ENCODE data around the gene ZBED4. TPM values are rescaled to one million over a fixed set of nuclear protein-coding genes. Genes with fewer than 3 reads are reported as not detected.
A peak's percentile ranks its signal among the peaks of the same experiment; 100 is the strongest.

ZBED4 gene
- total RNA-seq, 2 donors from 2014 or later, result 9.6 to 17.1 TPM

DNA sequence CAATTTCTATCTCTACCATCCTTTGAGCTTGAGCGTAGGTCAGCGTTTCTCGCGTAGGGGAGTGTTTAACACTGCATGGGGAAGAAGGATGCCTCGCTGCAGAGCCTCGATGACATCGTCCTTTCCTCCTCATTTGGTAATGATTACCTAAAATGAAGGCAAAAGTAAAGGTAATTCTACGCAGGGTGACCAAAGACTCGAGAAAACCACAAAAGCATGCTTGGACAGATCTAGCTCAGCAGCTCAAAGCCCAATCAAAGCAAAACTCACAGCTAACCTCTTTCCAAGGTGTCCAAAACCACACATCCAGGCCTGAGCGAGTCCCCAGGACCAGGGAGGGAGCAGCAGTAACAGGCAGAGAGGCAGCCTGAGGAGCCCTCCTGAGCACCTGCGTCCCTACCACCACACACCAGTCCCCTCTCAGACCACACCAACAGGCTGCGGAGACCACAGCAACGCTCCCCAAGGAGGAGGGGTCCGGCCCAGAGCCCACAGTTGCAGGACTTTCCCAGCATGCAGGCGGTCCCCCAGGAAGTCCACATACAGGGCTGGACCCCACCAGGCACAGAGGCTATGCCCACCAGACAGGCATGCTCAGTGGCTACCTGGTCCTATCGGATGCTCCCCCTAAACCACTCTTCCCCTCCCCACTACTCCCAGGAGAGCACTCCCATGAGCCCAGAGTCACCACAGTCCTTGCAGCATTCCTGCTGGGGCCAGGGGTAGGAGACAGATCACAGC, 29.3 kb upstream of the ZBED4 start:
- peaks cover 59% of the 10 kb centered on the region for H3K4me1 ChIP-seq
- intact Hi-C loops (cut with DNase I), result no loop called here
- no peak overlapping the region for H3K27ac ChIP-seq
- ATAC-seq, result no peak
- H3K4me3 ChIP-seq, result no peak overlapping the region
- no peaks in the 10 kb centered on the region for H3K27me3 ChIP-seq
- no peaks in the 10 kb centered on the region for H3K9me3 ChIP-seq
- no peak for TF ChIP-seq POLR2A (IDR thresholded peaks at IDR 0.05)
- TF ChIP-seq CTCF (IDR thresholded peaks at IDR 0.05), result no peak
- H3K36me3 ChIP-seq (replicated peaks in 1 of 2; ENCODE audit: insufficient read depth in 1 of 2, low read depth in 2 of 2), result peaks cover 0 to 10% of the 10 kb centered on the region in 2 donors
- 73% methylated on average over 10 to 16 of the region's 16 CpGs for WGBS, 2 donors
- DNase-seq, result no peak

DNA sequence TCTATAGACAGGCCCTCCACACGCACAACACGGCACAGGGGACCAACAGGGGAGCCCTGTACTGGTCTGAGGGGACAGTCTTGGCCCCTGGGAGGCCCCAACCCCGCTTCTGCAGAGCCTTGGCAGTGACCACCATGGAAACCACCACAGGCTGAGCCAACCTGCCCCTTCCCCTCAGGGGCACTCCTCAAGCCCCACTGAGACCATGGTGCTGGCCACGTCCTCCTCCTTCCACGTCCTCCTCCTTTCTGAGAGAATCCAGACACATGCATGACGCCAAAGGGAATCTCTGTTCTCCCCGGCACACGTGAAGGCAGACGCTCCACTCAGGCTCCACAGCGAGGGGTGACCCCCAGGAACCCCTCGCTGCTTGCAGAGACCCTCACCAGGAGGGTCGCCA, 28.7 kb upstream of the ZBED4 start:
- no peaks in the 10 kb centered on the region for H3K9me3 ChIP-seq
- intact Hi-C loops (cut with DNase I), result no loop called here
- TF ChIP-seq CTCF (IDR thresholded peaks at IDR 0.05) (no peak), POLR2A (IDR thresholded peaks at IDR 0.05) (no peak)
- no peak for ATAC-seq
- peaks cover 59% of the 10 kb centered on the region for H3K4me1 ChIP-seq
- no peaks in the 10 kb centered on the region for H3K27me3 ChIP-seq
- H3K36me3 ChIP-seq (replicated peaks in 1 of 2; ENCODE audit: insufficient read depth in 1 of 2, low read depth in 2 of 2), result peaks cover 0 to 10% of the 10 kb centered on the region in 2 donors
- no peak overlapping the region for H3K4me3 ChIP-seq
- 91 to 94% methylated on average over 8 to 12 of the region's 12 CpGs for WGBS, 2 donors
- H3K27ac ChIP-seq, result no peak overlapping the region
- DNase-seq, result no peak

GRCh38 chr22:49825436-49825835, 28.2 kb upstream of the ZBED4 start:
- TF ChIP-seq POLR2A (IDR thresholded peaks at IDR 0.05) (no peak), CTCF (IDR thresholded peaks at IDR 0.05) (no peak)
- 61% methylated on average over 10 of the region's 10 CpGs; no CpG with 5 or more reads in 1 of the 2 donors for WGBS, 2 donors
- no peaks in the 10 kb centered on the region for H3K27me3 ChIP-seq
- no peak for DNase-seq
- H3K4me3 ChIP-seq, result no peak overlapping the region
- H3K27ac ChIP-seq, result peak overlapping the region in 1 of 4 donors; percentile 93
- ATAC-seq, result no peak
- peaks cover 58% of the 10 kb centered on the region for H3K4me1 ChIP-seq
- H3K36me3 ChIP-seq (replicated peaks in 1 of 2; ENCODE audit: insufficient read depth in 1 of 2, low read depth in 2 of 2), result peaks cover 0 to 10% of the 10 kb centered on the region in 2 donors
- no peaks in the 10 kb centered on the region for H3K9me3 ChIP-seq
- intact Hi-C loops (cut with DNase I), result no loop called here

- no peak for ATAC-seq
Measured at GRCh38 chr22:49825944-49826602, 27.6 kb upstream of the ZBED4 start.

More at GRCh38 chr22:49825944-49826602, 27.6 kb upstream of the ZBED4 start:
- no peaks in the 10 kb centered on the region for H3K9me3 ChIP-seq
- peak overlapping the region in 3 of 4 donors; percentile 86 to 93 (median 89) for H3K27ac ChIP-seq
- 18 to 20% methylated on average over 17 to 31 of the region's 31 CpGs for WGBS, 2 donors
- peaks cover 0 to 10% of the 10 kb centered on the region in 2 donors for H3K36me3 ChIP-seq (replicated peaks in 1 of 2; ENCODE audit: insufficient read depth in 1 of 2, low read depth in 2 of 2)
- peak overlapping the region; percentile 35 to 67 for H3K4me3 ChIP-seq
- TF ChIP-seq CTCF (IDR thresholded peaks at IDR 0.05) (no peak), POLR2A (IDR thresholded peaks at IDR 0.05) (peak in 1 of 3 donors; percentile 11)
- no peak for DNase-seq
- intact Hi-C loops (cut with DNase I), result no loop called here
- no peaks in the 10 kb centered on the region for H3K27me3 ChIP-seq
- peaks cover 52% of the 10 kb centered on the region for H3K4me1 ChIP-seq

Data from body of pancreas (tissue), 4 donors.